ENCODE measurements around the gene DYNLL2.

DNA sequence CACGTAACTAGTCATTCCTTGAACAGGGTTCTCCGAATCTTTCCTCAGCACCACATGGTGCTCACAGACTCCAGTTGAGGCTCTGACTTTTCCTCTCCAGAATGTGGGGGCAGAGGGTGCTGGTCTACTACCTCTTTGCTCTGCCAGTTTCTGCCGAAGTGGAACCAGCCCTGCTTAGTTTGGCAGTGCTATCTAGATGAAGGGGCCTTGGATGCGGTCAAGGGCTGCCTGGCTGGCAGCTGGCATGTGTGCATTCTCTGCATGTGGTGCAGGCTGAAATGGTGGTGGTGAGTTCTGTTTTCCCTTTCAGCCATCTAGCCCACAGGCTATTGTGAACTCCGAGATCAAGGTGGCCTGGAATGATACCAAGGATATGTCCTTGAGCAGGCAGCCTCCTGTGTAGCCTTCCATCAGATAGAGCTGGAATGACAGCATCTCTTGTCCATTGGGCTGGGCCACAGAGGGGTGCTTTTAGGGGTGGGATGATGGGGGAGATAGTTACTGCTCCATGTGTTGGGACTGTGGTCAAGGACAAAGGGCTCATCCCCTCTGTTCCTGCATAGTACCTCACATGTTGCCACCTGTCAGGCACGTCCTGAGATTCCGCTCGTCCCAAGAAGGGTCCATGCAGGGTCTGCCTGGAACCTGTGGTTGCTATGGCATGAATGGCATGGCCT is 2.0 kb downstream of the DYNLL2 start:
- TF ChIP-seq, protein P1, sequence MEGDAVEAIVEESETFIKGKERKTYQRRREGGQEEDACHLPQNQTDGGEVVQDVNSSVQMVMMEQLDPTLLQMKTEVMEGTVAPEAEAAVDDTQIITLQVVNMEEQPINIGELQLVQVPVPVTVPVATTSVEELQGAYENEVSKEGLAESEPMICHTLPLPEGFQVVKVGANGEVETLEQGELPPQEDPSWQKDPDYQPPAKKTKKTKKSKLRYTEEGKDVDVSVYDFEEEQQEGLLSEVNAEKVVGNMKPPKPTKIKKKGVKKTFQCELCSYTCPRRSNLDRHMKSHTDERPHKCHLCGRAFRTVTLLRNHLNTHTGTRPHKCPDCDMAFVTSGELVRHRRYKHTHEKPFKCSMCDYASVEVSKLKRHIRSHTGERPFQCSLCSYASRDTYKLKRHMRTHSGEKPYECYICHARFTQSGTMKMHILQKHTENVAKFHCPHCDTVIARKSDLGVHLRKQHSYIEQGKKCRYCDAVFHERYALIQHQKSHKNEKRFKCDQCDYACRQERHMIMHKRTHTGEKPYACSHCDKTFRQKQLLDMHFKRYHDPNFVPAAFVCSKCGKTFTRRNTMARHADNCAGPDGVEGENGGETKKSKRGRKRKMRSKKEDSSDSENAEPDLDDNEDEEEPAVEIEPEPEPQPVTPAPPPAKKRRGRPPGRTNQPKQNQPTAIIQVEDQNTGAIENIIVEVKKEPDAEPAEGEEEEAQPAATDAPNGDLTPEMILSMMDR (IDR thresholded peaks at IDR 0.05), result no peak
- no peak for TF ChIP-seq POLR2A (IDR thresholded peaks at IDR 0.05)

All from esophagus squamous epithelium (tissue), 4 donors.